Thymus (tissue), 11 donors: ENCODE results near the gene NHERF1. TPM values are rescaled to one million over a fixed set of nuclear protein-coding genes. Genes with fewer than 3 reads are reported as not detected.

ENCODE experiments used
- DNase-seq, 9 donors: peaks; one replicate each; pipeline ENCODE4 v3.0.0-alpha.2; 2013; ENCODE audit warnings: low spot score in 9 of 9, low read depth in 6 of 9, missing footprints in 1 of 9
- H3K27ac ChIP-seq, 2 donors: one replicate each; pipeline ENCODE4 v1.5.1; 2013; ENCODE audit warnings: control low read depth in 1 of 2, low read depth in 1 of 2, low read length in 1 of 2, mild to moderate bottlenecking in 1 of 2, moderate library complexity in 1 of 2
- H3K27me3 ChIP-seq, 2 donors: one replicate each; pipeline ENCODE4 v1.5.1; 2013; ENCODE audit warnings: low read length in 1 of 2; ENCODE audit not compliant: control insufficient read depth in 2 of 2, insufficient read depth in 1 of 2
- H3K36me3 ChIP-seq, 2 donors: one replicate each; pipeline ENCODE4 v1.5.1; 2013; ENCODE audit warnings: low read length in 1 of 2, mild to moderate bottlenecking in 1 of 2, moderate library complexity in 1 of 2; ENCODE audit not compliant: control insufficient read depth in 2 of 2, insufficient read depth in 2 of 2
- H3K4me1 ChIP-seq, 2 donors: one replicate each; pipeline ENCODE4 v1.5.1; 2013; ENCODE audit warnings: low read length in 2 of 2; ENCODE audit not compliant: control insufficient read depth in 2 of 2, insufficient read depth in 2 of 2
- H3K4me3 ChIP-seq, 2 donors: one replicate each; pipeline ENCODE4 v1.5.1; 2013; ENCODE audit warnings: low read length in 2 of 2, control low read depth in 1 of 2, mild to moderate bottlenecking in 1 of 2
- H3K9me3 ChIP-seq, 2 donors: one replicate each; pipeline ENCODE4 v1.5.1; 2013; ENCODE audit warnings: low read length in 1 of 2, mild to moderate bottlenecking in 1 of 2; ENCODE audit not compliant: control insufficient read depth in 2 of 2, insufficient read depth in 1 of 2
- WGBS: extraction: QIAGEN DNeasy Blood & Tissue Kit; methylation state at CpG from one replicate; pipeline ENCODE4 v1.1.7; 2013; 5-methylcytosine and 5-hydroxymethylcytosine counted together
- polyA plus RNA-seq: library from polyadenylated mRNA; stranded (reverse); fragments of 200-250 nt; gene quantifications from one replicate; pipeline ENCODE4 v1.2.3, GENCODE V29; 2013
- total RNA-seq: library from RNA; stranded (reverse); fragments of 120-200 nt; gene quantifications from one replicate; pipeline ENCODE4 v1.2.4, GENCODE V29; 2013
- donor health status: healthy.

Gene NHERF1
- total and polyA plus RNA-seq, 2 donors: 49.5 to 56.6 TPM

DNA sequence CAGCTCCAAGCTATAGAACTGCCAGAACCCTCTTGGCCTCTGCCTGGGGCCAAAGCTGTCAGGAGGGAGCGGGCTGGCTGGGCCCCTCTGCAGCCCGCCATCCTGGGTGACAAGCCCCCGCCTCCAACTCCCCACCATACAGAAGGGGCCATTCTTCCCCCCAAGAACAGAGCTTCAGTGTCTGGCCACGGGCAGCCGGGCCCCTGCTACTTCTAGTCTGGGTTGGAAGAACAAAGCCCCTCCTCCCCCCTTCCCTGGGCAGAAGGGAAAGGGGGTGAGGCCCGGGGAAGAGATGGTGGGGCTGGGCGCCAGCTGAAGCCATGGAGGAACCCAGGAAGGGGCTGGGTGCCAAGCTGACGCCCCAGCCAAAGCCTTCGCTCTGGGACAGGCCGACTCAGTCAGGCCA lies 18.7 kb downstream of the NHERF1 start:
- 94% methylated on average over 10 of the region's 10 CpGs for WGBS
- Histone ChIP-seq H3K4me1 (peaks cover 0 to 14% of the 10 kb centered on the region in 2 donors), H3K27me3 (no peaks in the 10 kb centered on the region)

GRCh38 chr17:74768069-74768762 lies 19.8 kb downstream of the NHERF1 start:
- Histone ChIP-seq H3K9me3 (no peaks in the 10 kb centered on the region), H3K27me3 (no peaks in the 10 kb centered on the region), H3K4me1 (peaks cover 0 to 11% of the 10 kb centered on the region in 2 donors), H3K4me3 (no peak overlapping the region), H3K27ac (no peak overlapping the region), H3K36me3 (peaks cover 76 to 90% of the 10 kb centered on the region in 2 donors)
- WGBS: 91% methylated on average over 17 of the region's 17 CpGs
- DNase-seq: no peak

More for the DNA sequence above, 18.7 kb downstream of the NHERF1 start:
- H3K27ac ChIP-seq: no peak overlapping the region
- peaks cover 69 to 87% of the 10 kb centered on the region in 2 donors for H3K36me3 ChIP-seq
- no peak for DNase-seq
- no peak overlapping the region for H3K4me3 ChIP-seq
- no peaks in the 10 kb centered on the region for H3K9me3 ChIP-seq

GRCh38 chr17:74768763-74769114 lies 20.3 kb downstream of the NHERF1 start:
- Histone ChIP-seq H3K36me3 (peaks cover 76 to 88% of the 10 kb centered on the region in 2 donors), H3K27me3 (no peaks in the 10 kb centered on the region), H3K9me3 (no peaks in the 10 kb centered on the region), H3K4me1 (peaks cover 0 to 8% of the 10 kb centered on the region in 2 donors), H3K27ac (no peak overlapping the region), H3K4me3 (no peak overlapping the region)
- no peak for DNase-seq
- 98% methylated on average over 7 of the region's 7 CpGs for WGBS

DNA sequence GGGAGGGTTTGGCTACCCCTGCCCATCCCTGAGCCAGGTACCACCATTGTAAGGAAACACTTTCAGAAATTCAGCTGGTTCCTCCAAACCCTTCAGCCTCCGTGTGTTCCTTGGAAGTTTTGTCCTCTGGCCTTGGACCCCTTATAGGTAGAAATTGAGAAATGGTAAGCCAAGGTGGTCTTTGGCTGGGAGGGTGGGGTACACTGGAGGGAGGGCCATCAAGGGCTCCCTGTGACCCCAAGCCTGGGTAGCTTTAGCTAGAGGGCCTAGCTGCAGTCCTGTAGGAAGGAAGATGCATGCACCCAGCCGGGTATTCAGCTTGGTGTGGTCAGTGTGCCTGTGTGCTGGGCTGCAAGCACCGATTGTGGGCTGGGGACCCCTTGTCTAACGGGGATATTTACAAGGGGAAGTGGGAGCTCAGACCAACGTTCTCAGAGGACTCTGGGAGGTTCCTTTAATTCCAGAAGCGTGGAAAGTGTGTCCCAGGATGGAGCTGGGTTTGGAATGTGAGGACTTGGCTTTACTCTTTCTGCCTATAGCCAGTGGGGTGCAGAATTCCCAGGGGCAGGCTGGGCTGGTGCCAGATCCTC lies 20.9 kb downstream of the NHERF1 start:
- DNase-seq: no peak
- H3K27ac ChIP-seq: no peak overlapping the region
- peaks cover 69 to 82% of the 10 kb centered on the region in 2 donors for H3K36me3 ChIP-seq
- no peaks in the 10 kb centered on the region for H3K27me3 ChIP-seq
- no peaks in the 10 kb centered on the region for H3K9me3 ChIP-seq
- 91% methylated on average over 6 of the region's 6 CpGs for WGBS
- peaks cover 0 to 8% of the 10 kb centered on the region in 2 donors for H3K4me1 ChIP-seq
- no peak overlapping the region for H3K4me3 ChIP-seq

- Histone ChIP-seq H3K4me3 (no peak overlapping the region), H3K27me3 (no peaks in the 10 kb centered on the region), H3K9me3 (no peaks in the 10 kb centered on the region), H3K36me3 (peaks cover 63 to 76% of the 10 kb centered on the region in 2 donors), H3K27ac (peak overlapping the region in 1 of 2 donors; percentile 32), H3K4me1 (peaks cover 0 to 8% of the 10 kb centered on the region in 2 donors)
- WGBS: 92% methylated on average over 5 of the region's 5 CpGs
- no peak for DNase-seq
These were observed 21.5 kb downstream of the NHERF1 start for GRCh38 chr17:74769856-74770497.

- no peak overlapping the region for H3K4me3 ChIP-seq
- DNase-seq: peak in 3 of 9 donors; percentile 58 to 76 (median 74)
- H3K27me3 ChIP-seq: no peaks in the 10 kb centered on the region
- peaks cover 60 to 71% of the 10 kb centered on the region in 2 donors for H3K36me3 ChIP-seq
- peaks cover 5 to 15% of the 10 kb centered on the region in 2 donors for H3K4me1 ChIP-seq
- 70% methylated on average over 16 of the region's 16 CpGs for WGBS
- peak overlapping the region in 1 of 2 donors; percentile 32 for H3K27ac ChIP-seq
- no peaks in the 10 kb centered on the region for H3K9me3 ChIP-seq
These were observed 22.3 kb downstream of the NHERF1 start for GRCh38 chr17:74770498-74771318.

DNA sequence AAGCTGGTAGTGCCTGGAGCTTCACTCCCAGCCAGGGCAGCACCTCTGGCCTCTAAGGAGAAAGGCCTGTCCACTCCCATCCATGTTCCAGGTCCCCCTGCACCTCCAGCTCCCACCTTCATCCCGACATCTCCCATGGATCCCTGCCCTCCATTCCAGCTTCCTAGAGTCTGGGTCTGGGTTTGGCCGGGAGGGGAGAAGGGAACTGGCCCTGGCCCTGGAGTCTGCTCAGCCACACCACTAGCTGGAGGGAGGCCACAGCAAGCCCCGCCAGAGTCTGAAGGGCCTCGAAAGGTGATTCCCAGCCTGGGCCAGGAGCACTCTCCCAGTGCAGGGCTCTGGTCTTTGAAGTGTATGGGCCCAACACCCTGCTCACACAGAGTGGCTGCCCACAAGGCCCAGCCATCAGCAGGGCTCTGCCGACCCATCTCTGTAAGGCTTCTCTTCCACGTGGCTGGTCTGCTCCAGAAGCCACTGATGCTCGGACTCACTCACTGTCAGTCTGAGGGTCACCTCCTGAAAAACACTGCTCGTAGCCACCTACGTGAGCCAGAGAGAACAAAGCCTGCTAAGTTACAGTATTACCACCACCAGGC lies 23.0 kb downstream of the NHERF1 start:
- Histone ChIP-seq H3K4me1 (peaks cover 5 to 16% of the 10 kb centered on the region in 2 donors), H3K36me3 (peaks cover 58 to 68% of the 10 kb centered on the region in 2 donors)
- 96% methylated on average over 9 of the region's 9 CpGs for WGBS

DNA sequence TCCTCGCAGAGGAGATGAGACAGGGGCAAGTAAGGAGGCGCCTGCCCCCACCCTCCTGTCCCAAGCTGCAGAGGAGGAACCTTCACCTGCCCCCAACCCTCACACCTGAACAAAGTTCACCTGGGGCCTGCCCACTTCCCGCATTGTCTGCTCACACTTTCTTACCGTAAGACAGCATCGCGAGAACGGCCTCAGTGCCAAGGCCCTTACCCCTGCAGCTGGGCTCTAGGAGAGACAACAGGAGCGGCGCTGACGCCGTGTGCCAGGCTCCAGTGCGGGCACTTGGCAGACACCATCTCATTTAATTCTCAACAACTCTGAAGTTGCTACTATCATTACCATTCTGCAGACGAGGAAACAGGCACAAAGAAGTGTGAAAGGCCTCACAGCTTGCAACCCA lies 23.6 kb downstream of the NHERF1 start:
- 98% methylated on average over 13 of the region's 13 CpGs for WGBS
- Histone ChIP-seq H3K4me3 (no peak overlapping the region), H3K36me3 (peaks cover 53 to 62% of the 10 kb centered on the region in 2 donors), H3K4me1 (peaks cover 9 to 22% of the 10 kb centered on the region in 2 donors), H3K27me3 (no peaks in the 10 kb centered on the region), H3K9me3 (no peaks in the 10 kb centered on the region), H3K27ac (no peak overlapping the region)
- DNase-seq: no peak

More for the DNA sequence above, 23.0 kb downstream of the NHERF1 start:
- H3K9me3 ChIP-seq: no peaks in the 10 kb centered on the region
- no peak overlapping the region for H3K4me3 ChIP-seq
- DNase-seq: no peak
- H3K27me3 ChIP-seq: no peaks in the 10 kb centered on the region
- no peak overlapping the region for H3K27ac ChIP-seq
